Keratinocyte (primary cell): ENCODE results near the gene APOB.

ENCODE experiments used
- EZH2 ChIP-seq: IDR thresholded peaks from one replicate; pipeline ENCODE4 v1.6.1; 2012; ENCODE audit warnings: inconsistent platforms, mild to moderate bottlenecking, low read length, moderate library complexity
- TF ChIP-seq, protein P1 (sequence below), 3 experiments: IDR thresholded peaks in 1 of 3; conservative IDR thresholded peaks in 1 of 3; optimal IDR thresholded peaks in 1 of 3; 2 replicates in 2 of 3; 3 replicates in 1 of 3; pipeline versions ENCODE3 to v1.5.1; 2011; ENCODE audit warnings: low read length in 3 of 3, mild to moderate bottlenecking in 3 of 3, moderate library complexity in 2 of 3, control low read depth in 1 of 3, inconsistent platforms in 1 of 3; ENCODE audit not compliant: insufficient read depth in 2 of 3; ENCODE audit errors: extremely low read depth in 1 of 3

DNA sequence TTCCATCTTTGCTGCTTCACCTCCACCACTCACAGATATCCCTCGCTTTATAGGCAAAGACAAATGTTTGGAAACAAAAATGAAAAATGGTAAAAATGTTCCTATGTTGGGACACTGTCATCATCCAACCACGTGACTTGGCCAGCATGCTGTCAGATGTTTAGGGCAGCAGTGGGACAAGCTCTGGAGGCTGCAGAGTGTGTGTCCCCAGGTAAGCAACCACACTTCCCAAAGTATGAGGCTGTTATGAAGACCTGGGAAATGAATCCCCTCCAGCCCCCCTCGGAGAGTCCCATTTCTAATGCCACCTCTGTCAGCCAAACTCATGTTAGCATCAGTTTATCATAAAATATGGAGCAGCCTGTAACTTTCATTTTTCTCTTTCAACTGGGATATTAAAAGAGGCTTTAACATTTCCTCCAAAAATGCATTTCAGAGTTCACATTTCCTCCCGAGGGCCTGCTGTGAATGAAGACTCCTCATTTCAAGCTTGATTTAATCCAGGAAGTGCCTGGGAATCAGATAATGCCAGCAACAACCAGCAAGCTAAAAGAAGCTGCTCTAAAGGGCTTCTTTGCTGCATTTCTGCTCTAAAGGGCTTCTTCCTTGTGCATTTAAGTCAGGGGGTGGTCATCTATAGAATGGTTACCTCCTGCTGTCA is 66.2 kb downstream of the APOB start:
- TF ChIP-seq, protein P1, sequence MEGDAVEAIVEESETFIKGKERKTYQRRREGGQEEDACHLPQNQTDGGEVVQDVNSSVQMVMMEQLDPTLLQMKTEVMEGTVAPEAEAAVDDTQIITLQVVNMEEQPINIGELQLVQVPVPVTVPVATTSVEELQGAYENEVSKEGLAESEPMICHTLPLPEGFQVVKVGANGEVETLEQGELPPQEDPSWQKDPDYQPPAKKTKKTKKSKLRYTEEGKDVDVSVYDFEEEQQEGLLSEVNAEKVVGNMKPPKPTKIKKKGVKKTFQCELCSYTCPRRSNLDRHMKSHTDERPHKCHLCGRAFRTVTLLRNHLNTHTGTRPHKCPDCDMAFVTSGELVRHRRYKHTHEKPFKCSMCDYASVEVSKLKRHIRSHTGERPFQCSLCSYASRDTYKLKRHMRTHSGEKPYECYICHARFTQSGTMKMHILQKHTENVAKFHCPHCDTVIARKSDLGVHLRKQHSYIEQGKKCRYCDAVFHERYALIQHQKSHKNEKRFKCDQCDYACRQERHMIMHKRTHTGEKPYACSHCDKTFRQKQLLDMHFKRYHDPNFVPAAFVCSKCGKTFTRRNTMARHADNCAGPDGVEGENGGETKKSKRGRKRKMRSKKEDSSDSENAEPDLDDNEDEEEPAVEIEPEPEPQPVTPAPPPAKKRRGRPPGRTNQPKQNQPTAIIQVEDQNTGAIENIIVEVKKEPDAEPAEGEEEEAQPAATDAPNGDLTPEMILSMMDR (optimal IDR thresholded peaks at IDR 0.05 in 1 of 3, IDR thresholded peaks at IDR 0.05 in 1 of 3, conservative IDR thresholded peaks at IDR 0.05 in 1 of 3; ENCODE audit: extremely low read depth in 1 of 3, insufficient read depth in 2 of 3, low read length in 3 of 3): no peak
- TF ChIP-seq EZH2: no peak
